ENCODE measurements around the gene RNF130. TPM values are rescaled to one million over a fixed set of nuclear protein-coding genes. Genes with fewer than 3 reads are reported as not detected.

Gene RNF130
- total RNA-seq, 3 donors from 2014 or later = 36.1 to 75.7 (median 56.1) TPM

GRCh38 chr5:180053061-180053602, 18.4 kb downstream of the RNF130 start:
- intact Hi-C loops (cut with DNase I, micrococcal nuclease) = no loop called here
- Histone ChIP-seq H3K36me3 (ENCODE audit: low read depth) (no peaks in the 10 kb centered on the region), H3K4me1 (ENCODE audit: low read depth) (peaks cover 6% of the 10 kb centered on the region), H3K4me3 (no peak overlapping the region), H3K9me3 (no peaks in the 10 kb centered on the region)
- DNase-seq = no peak
- TF ChIP-seq CTCF (IDR thresholded peaks at IDR 0.05) = no peak
- ATAC-seq = no peak

GRCh38 chr5:180052211-180052818, 19.2 kb downstream of the RNF130 start:
- no peaks in the 10 kb centered on the region for H3K36me3 ChIP-seq (ENCODE audit: low read depth)
- H3K4me3 ChIP-seq = no peak overlapping the region
- TF ChIP-seq CTCF (IDR thresholded peaks at IDR 0.05) = no peak
- H3K4me1 ChIP-seq (ENCODE audit: low read depth) = peaks cover 6% of the 10 kb centered on the region
- intact Hi-C loops (cut with DNase I, micrococcal nuclease) = no loop called here
- ATAC-seq = no peak
- no peak for DNase-seq
- no peaks in the 10 kb centered on the region for H3K9me3 ChIP-seq

- ATAC-seq = peak; percentile 76
- peaks cover 6% of the 10 kb centered on the region for H3K4me1 ChIP-seq (ENCODE audit: low read depth)
These were observed 21.2 kb downstream of the RNF130 start for GRCh38 chr5:180050121-180050940.

GRCh38 chr5:180049185-180049548, 22.4 kb downstream of the RNF130 start:
- TF ChIP-seq CTCF (IDR thresholded peaks at IDR 0.05) = no peak
- intact Hi-C loops (cut with DNase I, micrococcal nuclease) = no loop called here
- peaks cover 6% of the 10 kb centered on the region for H3K4me1 ChIP-seq (ENCODE audit: low read depth)
- no peak for DNase-seq
- H3K36me3 ChIP-seq (ENCODE audit: low read depth) = no peaks in the 10 kb centered on the region
- H3K9me3 ChIP-seq = no peaks in the 10 kb centered on the region
- ATAC-seq = no peak
- no peak overlapping the region for H3K4me3 ChIP-seq

More at GRCh38 chr5:180050121-180050940, 21.2 kb downstream of the RNF130 start:
- intact Hi-C loops (cut with DNase I, micrococcal nuclease) = no loop called here
- Histone ChIP-seq H3K36me3 (ENCODE audit: low read depth) (no peaks in the 10 kb centered on the region), H3K4me3 (no peak overlapping the region), H3K9me3 (no peaks in the 10 kb centered on the region)
- TF ChIP-seq CTCF (IDR thresholded peaks at IDR 0.05) = no peak
- peak in 1 of 3 donors; percentile 32 for DNase-seq

GRCh38 chr5:180047667-180048066, 23.9 kb downstream of the RNF130 start:
- H3K36me3 ChIP-seq (ENCODE audit: low read depth) = no peaks in the 10 kb centered on the region
- no peak overlapping the region for H3K4me3 ChIP-seq
- ATAC-seq (peak; percentile 54), DNase-seq (peak in 2 of 3 donors; percentile 22 to 31)
- H3K9me3 ChIP-seq = no peaks in the 10 kb centered on the region
- no peak for TF ChIP-seq CTCF (IDR thresholded peaks at IDR 0.05)
- intact Hi-C loops (cut with DNase I, micrococcal nuclease) = no loop called here
- peaks cover 6% of the 10 kb centered on the region for H3K4me1 ChIP-seq (ENCODE audit: low read depth)
